SW 1271 (cell line): ENCODE results near the gene EEPD1.

Source experiments
- DNase-seq, 2 experiments: peaks; one replicate each; lab custom pipeline; 2025; lab: John Stamatoyannopoulos, UW

Gene EEPD1

GRCh38 chr7:36261019-36261754 lies 108.1 kb downstream of the EEPD1 start:
- DNase-seq, result no peak

GRCh38 chr7:36262309-36263094 lies 109.4 kb downstream of the EEPD1 start:
- no peak for DNase-seq

GRCh38 chr7:36263095-36263484 lies 110.0 kb downstream of the EEPD1 start:
- DNase-seq, result no peak

GRCh38 chr7:36264123-36264801 lies 111.2 kb downstream of the EEPD1 start:
- DNase-seq, result no peak

GRCh38 chr7:36264913-36265516 lies 112.0 kb downstream of the EEPD1 start:
- DNase-seq, result no peak

- DNase-seq, result no peak
Measured at GRCh38 chr7:36265680-36266079, 112.6 kb downstream of the EEPD1 start.

GRCh38 chr7:36266190-36266589 lies 113.1 kb downstream of the EEPD1 start:
- DNase-seq, result no peak

- DNase-seq, result no peak
Measured at GRCh38 chr7:36266683-36267082, 113.6 kb downstream of the EEPD1 start.

GRCh38 chr7:36272211-36272566 lies 119.1 kb downstream of the EEPD1 start:
- DNase-seq, result no peak

GRCh38 chr7:36272567-36273269 lies 119.7 kb downstream of the EEPD1 start:
- no peak for DNase-seq

GRCh38 chr7:36273836-36274235 lies 120.8 kb downstream of the EEPD1 start:
- DNase-seq, result no peak

- DNase-seq, result no peak
Measured at GRCh38 chr7:36275735-36276284, 122.8 kb downstream of the EEPD1 start.

- DNase-seq, result no peak
Measured at GRCh38 chr7:36276428-36277248, 123.6 kb downstream of the EEPD1 start.

GRCh38 chr7:36277249-36277542 lies 124.1 kb downstream of the EEPD1 start:
- no peak for DNase-seq

- no peak for DNase-seq
Measured at GRCh38 chr7:36278069-36278619, 125.1 kb downstream of the EEPD1 start.

GRCh38 chr7:36278620-36279172 lies 125.6 kb downstream of the EEPD1 start:
- DNase-seq, result no peak

GRCh38 chr7:36279200-36279925 lies 126.3 kb downstream of the EEPD1 start:
- DNase-seq, result no peak

GRCh38 chr7:36279926-36280315 lies 126.9 kb downstream of the EEPD1 start:
- DNase-seq, result no peak
